Lower leg skin (tissue), 3 donors: Measurements from ENCODE around the gene MAPK14.

Experiments used
- POLR2A ChIP-seq, 2 donors: fragments of 450-650 bp; IDR thresholded peaks; one replicate each; pipeline ENCODE4 v1.6.1; 2016 to 2017; ENCODE audit warnings: antibody characterized with exemption in 2 of 2, mild to moderate bottlenecking in 1 of 2, moderate library complexity in 1 of 2
- TF ChIP-seq, protein P1 (sequence below), 3 donors: fragments of 450-650 bp; IDR thresholded peaks; one replicate each; pipeline ENCODE4 v1.5.1; 2016; ENCODE audit warnings: antibody characterized with exemption in 3 of 3, mild to moderate bottlenecking in 3 of 3, moderate library complexity in 2 of 3

DNA sequence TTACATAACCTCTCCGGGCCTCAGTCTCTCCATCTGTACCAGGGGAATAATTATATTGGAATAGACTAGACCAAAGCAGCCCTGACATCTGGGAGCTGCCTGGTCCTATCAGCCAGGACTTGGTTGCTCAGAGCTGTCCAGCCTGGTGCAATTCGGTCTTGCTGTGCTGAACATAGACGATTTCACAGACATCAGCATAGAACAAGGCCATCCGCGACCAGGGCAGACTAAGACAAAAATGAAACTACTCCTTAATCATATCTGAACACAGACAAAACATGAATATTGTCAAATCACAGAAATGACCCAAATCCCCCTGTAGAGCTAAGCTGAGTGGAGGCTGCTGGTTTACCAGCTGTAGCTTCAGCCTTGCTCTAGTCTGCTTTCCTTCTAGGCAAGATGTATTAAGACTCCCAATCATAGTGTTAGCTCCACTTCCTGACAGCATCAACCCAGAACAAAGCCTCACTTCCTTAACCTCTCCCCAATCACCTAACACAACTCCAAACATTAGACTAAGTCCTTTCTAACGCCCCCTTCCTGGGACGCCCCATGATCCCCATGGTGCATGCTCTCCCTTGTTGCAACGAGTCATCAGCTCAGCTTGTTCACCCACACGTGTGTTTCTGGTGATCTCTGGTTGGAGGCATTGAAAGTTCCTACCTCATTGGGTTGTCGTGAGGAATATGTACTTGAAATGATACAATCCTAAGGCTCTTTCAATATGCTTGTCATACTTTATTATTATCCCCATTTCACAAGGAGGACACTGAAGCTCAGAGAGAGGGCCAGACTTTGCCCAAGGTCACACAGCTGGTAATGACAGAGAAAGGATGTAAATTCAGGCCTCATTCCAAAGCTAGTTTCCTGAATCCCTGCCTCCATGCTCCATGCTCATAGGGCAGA, 99.2 kb downstream of the MAPK14 start:
- TF ChIP-seq POLR2A (IDR thresholded peaks at IDR 0.05): no peak
- TF ChIP-seq, protein P1, sequence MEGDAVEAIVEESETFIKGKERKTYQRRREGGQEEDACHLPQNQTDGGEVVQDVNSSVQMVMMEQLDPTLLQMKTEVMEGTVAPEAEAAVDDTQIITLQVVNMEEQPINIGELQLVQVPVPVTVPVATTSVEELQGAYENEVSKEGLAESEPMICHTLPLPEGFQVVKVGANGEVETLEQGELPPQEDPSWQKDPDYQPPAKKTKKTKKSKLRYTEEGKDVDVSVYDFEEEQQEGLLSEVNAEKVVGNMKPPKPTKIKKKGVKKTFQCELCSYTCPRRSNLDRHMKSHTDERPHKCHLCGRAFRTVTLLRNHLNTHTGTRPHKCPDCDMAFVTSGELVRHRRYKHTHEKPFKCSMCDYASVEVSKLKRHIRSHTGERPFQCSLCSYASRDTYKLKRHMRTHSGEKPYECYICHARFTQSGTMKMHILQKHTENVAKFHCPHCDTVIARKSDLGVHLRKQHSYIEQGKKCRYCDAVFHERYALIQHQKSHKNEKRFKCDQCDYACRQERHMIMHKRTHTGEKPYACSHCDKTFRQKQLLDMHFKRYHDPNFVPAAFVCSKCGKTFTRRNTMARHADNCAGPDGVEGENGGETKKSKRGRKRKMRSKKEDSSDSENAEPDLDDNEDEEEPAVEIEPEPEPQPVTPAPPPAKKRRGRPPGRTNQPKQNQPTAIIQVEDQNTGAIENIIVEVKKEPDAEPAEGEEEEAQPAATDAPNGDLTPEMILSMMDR (IDR thresholded peaks at IDR 0.05): no peak
